ENCODE measurements around the gene CORO2A.

DNA sequence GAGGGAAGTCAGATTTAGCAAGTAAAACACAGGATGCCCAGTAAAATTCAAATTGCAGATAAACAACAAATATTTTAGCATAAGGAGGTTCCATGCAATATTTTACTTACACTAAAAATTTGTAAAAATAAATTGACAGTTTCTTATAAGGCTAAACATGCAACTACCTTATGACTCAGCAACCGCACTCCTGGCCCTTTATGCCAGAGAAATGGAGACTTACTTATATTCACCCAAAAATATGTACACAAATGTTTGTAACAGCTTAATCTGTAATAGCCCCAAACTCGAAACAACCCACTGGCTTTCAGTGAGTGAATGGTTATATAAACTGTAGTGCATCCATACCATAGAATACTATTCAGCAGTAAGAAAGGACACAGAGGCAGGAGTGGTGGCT is 44.9 kb downstream of the CORO2A start:
- TF ChIP-seq POLR2A (IDR thresholded peaks at IDR 0.05) = no peak
- TF ChIP-seq CTCF (IDR thresholded peaks at IDR 0.05) = no peak

Data from heart left ventricle (tissue), 13 donors.